AG09319 (cell line): ENCODE measurements around the gene FILIP1.

Experiments
- DNase-seq: peaks from one replicate; pipeline ENCODE4 v3.0.0-alpha.2; 2010; ENCODE audit warnings: low read depth; ENCODE audit errors: extremely low read depth
- CTCF ChIP-seq: IDR thresholded peaks from 2 replicates; pipeline ENCODE4 v1.5.1; 2011; ENCODE audit warnings: low read depth, mild to moderate bottlenecking, inconsistent platforms, low read length, moderate library complexity

FILIP1 gene

GRCh38 chr6:75282706-75283105 lies 210.9 kb downstream of the FILIP1 start:
- DNase-seq, result no peak
- no peak for TF ChIP-seq CTCF

- DNase-seq, result no peak
Observed at GRCh38 chr6:75281653-75282052, 211.9 kb downstream of the FILIP1 start.

GRCh38 chr6:75280131-75280855 lies 213.3 kb downstream of the FILIP1 start:
- no peak for TF ChIP-seq CTCF
- DNase-seq, result no peak

More at GRCh38 chr6:75281653-75282052, 211.9 kb downstream of the FILIP1 start:
- no peak for TF ChIP-seq CTCF

GRCh38 chr6:75279418-75279817 lies 214.2 kb downstream of the FILIP1 start:
- no peak for DNase-seq
- TF ChIP-seq CTCF, result no peak

GRCh38 chr6:75278474-75279077 lies 215.0 kb downstream of the FILIP1 start:
- no peak for TF ChIP-seq CTCF
- DNase-seq, result no peak

GRCh38 chr6:75275067-75275466 lies 218.5 kb downstream of the FILIP1 start:
- peak; percentile 49 for DNase-seq
- no peak for TF ChIP-seq CTCF

GRCh38 chr6:75273009-75273408 lies 220.6 kb downstream of the FILIP1 start:
- TF ChIP-seq CTCF, result no peak

More at GRCh38 chr6:75273009-75273408, 220.6 kb downstream of the FILIP1 start:
- DNase-seq, result no peak
